Measurements from ENCODE around the gene EIF4A2. TPM values are rescaled to one million over a fixed set of nuclear protein-coding genes. Genes with fewer than 3 reads are reported as not detected.
A peak's percentile ranks its signal among the peaks of the same experiment; 100 is the strongest.
"Not testable (repeated sequence)": the region's sequence is repeated elsewhere in the genome, so short reads cannot be mapped to it uniquely, and the experiment has no call there.

The EIF4A2 gene
- total RNA-seq, 1 experiment from 2014 or later: 202 TPM

- ChIA-PET POLR2A (interaction anchor here (0.8 to 7.3 kb wide), 3 partner anchors 10 to 25 kb away, joined by 3 to 102 read pairs (median 8); partner anchors contain the start of gene EIF4A2), CTCF (interaction anchor here (0.7 to 2.8 kb wide), 2 partner anchors 19 to 180 kb away, joined by 3 to 9 read pairs; no protein-coding TSS in a partner anchor)
- Mint-ChIP-seq H3K36me3 (ENCODE audit: insufficient read depth, unreplicated experiment) (peaks cover 36% of the 10 kb centered on the region), H3K27ac (ENCODE audit: low read depth, unreplicated experiment) (no peak overlapping the region), H3K4me3 (ENCODE audit: unreplicated experiment) (no peak overlapping the region), H3K4me1 (ENCODE audit: insufficient read depth, unreplicated experiment) (peaks cover 12% of the 10 kb centered on the region), H3K27me3 (ENCODE audit: insufficient read depth, unreplicated experiment) (no peaks in the 10 kb centered on the region), H3K9me3 (ENCODE audit: unreplicated experiment) (no peaks in the 10 kb centered on the region)
- intact Hi-C loops (cut with micrococcal nuclease): no loop called here
- DNase-seq (ENCODE audit: unreplicated experiment): no peak
- no peak for TF ChIP-seq CTCF (IDR thresholded peaks at IDR 0.05; ENCODE audit: unreplicated experiment)
- BruUV-seq (replicated peaks): no TSS peak
Observed at GRCh38 chr3:186802701-186803100, 19.3 kb downstream of the EIF4A2 start.

- H3K4me1 Mint-ChIP-seq (ENCODE audit: insufficient read depth, unreplicated experiment); H3K27me3 Mint-ChIP-seq (ENCODE audit: insufficient read depth, unreplicated experiment); H3K9me3 Mint-ChIP-seq (ENCODE audit: unreplicated experiment); BruUV-seq (replicated peaks); H3K4me3 Mint-ChIP-seq (ENCODE audit: unreplicated experiment); intact Hi-C loops (cut with micrococcal nuclease); H3K27ac Mint-ChIP-seq (ENCODE audit: low read depth, unreplicated experiment); DNase-seq (ENCODE audit: unreplicated experiment): not testable (repeated sequence)
- peaks cover 33% of the 10 kb centered on the region for H3K36me3 Mint-ChIP-seq (ENCODE audit: insufficient read depth, unreplicated experiment)
- CTCF ChIA-PET: interaction anchor here (2.8 kb wide), 1 partner anchor 18 kb away, joined by 9 read pairs; no protein-coding TSS in a partner anchor
- POLR2A ChIA-PET: interaction anchor here (2.0 to 7.3 kb wide), 2 partner anchors 11 to 21 kb away, joined by 8 to 102 read pairs; partner anchors contain the start of gene EIF4A2
Observed at GRCh38 chr3:186803447-186803846, 20.1 kb downstream of the EIF4A2 start.

- peak within 1 kb of the TSS; percentile 83 for H3K27ac Mint-ChIP-seq (ENCODE audit: low read depth, unreplicated experiment)
- H3K27me3 Mint-ChIP-seq (ENCODE audit: insufficient read depth, unreplicated experiment): no peaks in the 10 kb centered on the region
- no peak for TF ChIP-seq CTCF (IDR thresholded peaks at IDR 0.05; ENCODE audit: unreplicated experiment)
- DNase-seq (ENCODE audit: unreplicated experiment): peak; percentile 77
- TSS peak; percentile 89 for BruUV-seq (replicated peaks)
- peaks cover 6% of the 10 kb centered on the region for H3K4me1 Mint-ChIP-seq (ENCODE audit: insufficient read depth, unreplicated experiment)
- H3K36me3 Mint-ChIP-seq (ENCODE audit: insufficient read depth, unreplicated experiment): peaks cover 21% of the 10 kb centered on the region
- no peaks in the 10 kb centered on the region for H3K9me3 Mint-ChIP-seq (ENCODE audit: unreplicated experiment)
- ChIA-PET POLR2A (interaction anchor here (0.6 to 7.3 kb wide), 22 partner anchors 9 to 1148 kb away, joined by 3 to 102 read pairs (median 4); partner anchors contain the start of genes DNAJB11, EIF4A2 and TBCCD1), CTCF (interaction anchor here (0.5 to 4.0 kb wide), 6 partner anchors 16 to 266 kb away, joined by 3 to 15 read pairs (median 4); no protein-coding TSS in a partner anchor)
- intact Hi-C loops (cut with micrococcal nuclease): loop anchor here (2.0 kb wide), 1 partner anchor 22 kb away; no protein-coding TSS in a partner anchor
- H3K4me3 Mint-ChIP-seq (ENCODE audit: unreplicated experiment): peak within 1 kb of the TSS; percentile 79
Observed at GRCh38 chr3:186806089-186807055, 23.0 kb downstream of the EIF4A2 start, which contains the start of gene RFC4. RFC4 (minus strand) TSS chr3:186806482; CDS start chr3:186804713, 1,769 bp downstream.

- H3K27ac Mint-ChIP-seq (ENCODE audit: low read depth, unreplicated experiment): peak overlapping the region; percentile 83
- intact Hi-C loops (cut with micrococcal nuclease): loop anchor here (2.0 kb wide), 1 partner anchor 22 kb away; no protein-coding TSS in a partner anchor
- no peak for DNase-seq (ENCODE audit: unreplicated experiment)
- H3K4me3 Mint-ChIP-seq (ENCODE audit: unreplicated experiment): peak overlapping the region; percentile 79
- no TSS peak for BruUV-seq (replicated peaks)
- no peaks in the 10 kb centered on the region for H3K27me3 Mint-ChIP-seq (ENCODE audit: insufficient read depth, unreplicated experiment)
- peaks cover 6% of the 10 kb centered on the region for H3K4me1 Mint-ChIP-seq (ENCODE audit: insufficient read depth, unreplicated experiment)
- H3K36me3 Mint-ChIP-seq (ENCODE audit: insufficient read depth, unreplicated experiment): peaks cover 12% of the 10 kb centered on the region
- POLR2A ChIA-PET: interaction anchor here (0.7 to 7.3 kb wide), 11 partner anchors 9 to 1149 kb away, joined by 3 to 102 read pairs (median 4); partner anchors contain the start of genes DNAJB11, EIF4A2 and TBCCD1
- H3K9me3 Mint-ChIP-seq (ENCODE audit: unreplicated experiment): no peaks in the 10 kb centered on the region
- CTCF ChIA-PET: interaction anchor here (0.5 to 4.0 kb wide), 4 partner anchors 15 to 266 kb away, joined by 3 to 15 read pairs (median 4); no protein-coding TSS in a partner anchor
- no peak for TF ChIP-seq CTCF (IDR thresholded peaks at IDR 0.05; ENCODE audit: unreplicated experiment)
Observed at GRCh38 chr3:186807231-186807630, 23.9 kb downstream of the EIF4A2 start.
